Suppressor macrophage treated with lipopolysaccharide for 4 hours (primary cell): ENCODE data around the gene CTIF.

Experiments used
- DNase-seq: peaks from one replicate; pipeline ENCODE4 v3.0.0-alpha.2; 2020

CTIF gene

GRCh38 chr18:48669991-48670750 is 131.3 kb downstream of the CTIF start:
- no peak for DNase-seq

GRCh38 chr18:48670751-48671560 is 132.1 kb downstream of the CTIF start:
- no peak for DNase-seq

- no peak for DNase-seq
These were observed 132.7 kb downstream of the CTIF start for GRCh38 chr18:48671561-48671945.

DNA sequence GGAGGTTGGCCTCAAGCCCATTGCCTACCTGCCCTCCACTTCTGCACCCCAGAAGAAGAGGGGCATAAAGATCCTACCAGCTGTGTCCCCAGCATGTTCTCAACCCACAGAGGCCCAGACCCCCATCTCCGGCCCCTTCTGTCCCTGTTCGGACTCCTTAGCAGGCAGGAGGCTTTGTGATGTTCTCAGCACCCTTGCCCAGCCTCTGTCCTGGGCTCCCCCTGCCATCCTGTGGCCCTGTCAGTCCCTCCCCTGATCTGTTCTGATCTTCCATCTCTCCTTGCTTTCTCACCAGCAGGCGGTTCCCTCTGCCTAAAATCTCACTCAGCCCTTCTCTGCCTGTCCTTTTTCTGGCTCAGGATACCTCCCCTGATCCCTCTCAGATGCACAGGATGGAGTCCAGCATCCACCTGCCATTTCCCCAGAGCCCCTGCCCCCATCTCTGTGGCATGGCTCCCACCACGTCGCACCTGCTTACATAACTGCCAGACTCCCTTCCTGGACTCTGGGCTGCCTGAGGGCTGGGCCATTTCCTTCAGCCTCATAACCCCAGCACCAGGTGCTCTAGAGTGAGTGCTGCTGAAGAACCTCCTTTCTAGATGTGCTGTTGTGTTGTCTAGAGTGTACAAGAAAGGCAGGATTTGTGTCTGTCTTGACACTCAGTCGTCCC is 134.0 kb downstream of the CTIF start:
- DNase-seq, result no peak

GRCh38 chr18:48673456-48673852 is 134.6 kb downstream of the CTIF start:
- DNase-seq, result no peak

DNA sequence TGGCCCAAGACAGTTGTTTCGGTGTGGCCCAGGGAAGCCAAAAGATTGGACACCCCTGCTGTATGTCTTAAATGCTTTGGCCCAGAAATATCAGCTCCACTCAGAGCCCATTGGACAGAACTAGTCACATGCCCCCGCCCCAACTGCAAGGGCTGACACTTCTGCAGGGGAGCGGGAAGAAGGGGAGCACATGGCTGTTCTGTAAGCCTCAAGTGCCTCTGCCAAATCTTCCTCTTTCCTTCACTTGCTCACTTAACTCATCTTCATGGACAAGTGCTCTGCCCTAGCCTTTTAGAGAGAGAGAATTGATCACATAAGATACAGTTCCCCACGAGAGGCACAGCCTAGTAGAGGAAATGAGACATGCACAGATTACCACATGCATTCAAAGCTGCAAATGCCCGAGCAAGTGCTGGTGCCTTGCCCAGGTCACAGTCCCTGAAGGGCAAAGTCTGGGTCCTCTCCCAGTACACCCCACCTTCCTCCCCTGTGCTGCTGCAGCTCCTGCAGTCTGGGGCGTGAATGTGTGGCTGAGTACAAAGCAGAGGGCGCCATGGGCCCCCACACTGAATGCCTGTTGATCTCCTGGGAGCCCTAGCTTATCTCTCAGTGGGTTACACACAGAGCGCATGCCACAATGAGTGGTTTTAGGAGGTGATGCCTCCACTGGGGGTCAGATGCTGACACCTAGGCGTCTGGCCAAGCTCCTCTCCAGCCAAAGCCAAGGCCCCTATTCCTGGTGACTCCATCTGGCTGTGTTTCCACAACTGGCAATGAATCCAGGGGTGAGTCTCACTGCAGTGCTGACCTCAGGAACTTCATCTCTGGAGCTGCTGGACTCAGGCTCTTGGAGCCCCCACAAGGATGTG is 135.3 kb downstream of the CTIF start:
- DNase-seq, result peak; percentile 51

- DNase-seq, result no peak
These were observed 136.0 kb downstream of the CTIF start for GRCh38 chr18:48674758-48675351.

- peak; percentile 94 for DNase-seq
These were observed 136.5 kb downstream of the CTIF start for GRCh38 chr18:48675352-48675761.

GRCh38 chr18:48675912-48676311 is 137.1 kb downstream of the CTIF start:
- no peak for DNase-seq

GRCh38 chr18:48676346-48676745 is 137.5 kb downstream of the CTIF start:
- DNase-seq, result peak; percentile 77

DNA sequence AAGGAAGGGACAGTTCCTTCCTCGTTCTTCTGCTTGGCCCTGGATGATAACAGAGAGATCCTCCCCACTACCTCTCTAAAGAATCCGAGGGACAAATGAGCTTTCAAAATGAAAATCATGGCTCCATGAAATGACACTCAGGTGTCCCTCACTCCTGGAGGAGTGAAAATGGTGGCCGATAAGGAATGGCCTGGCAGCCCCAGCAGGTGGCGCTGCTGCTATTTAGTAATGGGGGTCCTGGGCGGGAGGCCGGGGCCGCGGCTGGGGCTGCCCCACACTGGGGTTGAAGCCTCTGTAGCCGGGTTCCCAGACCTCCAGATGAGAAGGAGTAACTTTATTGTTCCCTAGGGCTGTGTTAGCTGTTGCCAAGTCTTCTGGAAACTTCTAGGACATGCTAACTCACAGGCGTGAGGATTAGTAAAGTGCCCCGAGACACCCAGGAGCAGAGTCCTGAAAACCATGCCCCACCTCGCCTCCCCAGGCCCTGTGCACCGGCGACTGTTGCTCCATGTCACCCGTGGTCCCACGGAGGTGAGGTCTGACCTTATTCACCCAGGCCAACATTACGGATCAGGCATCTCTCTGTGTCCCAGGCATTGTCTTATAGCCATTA is 138.0 kb downstream of the CTIF start:
- peak; percentile 76 for DNase-seq

- no peak for DNase-seq
These were observed 139.6 kb downstream of the CTIF start for GRCh38 chr18:48678237-48679115.

GRCh38 chr18:48679236-48679635 is 140.4 kb downstream of the CTIF start:
- DNase-seq, result no peak

GRCh38 chr18:48680339-48681250 is 141.8 kb downstream of the CTIF start:
- no peak for DNase-seq

DNA sequence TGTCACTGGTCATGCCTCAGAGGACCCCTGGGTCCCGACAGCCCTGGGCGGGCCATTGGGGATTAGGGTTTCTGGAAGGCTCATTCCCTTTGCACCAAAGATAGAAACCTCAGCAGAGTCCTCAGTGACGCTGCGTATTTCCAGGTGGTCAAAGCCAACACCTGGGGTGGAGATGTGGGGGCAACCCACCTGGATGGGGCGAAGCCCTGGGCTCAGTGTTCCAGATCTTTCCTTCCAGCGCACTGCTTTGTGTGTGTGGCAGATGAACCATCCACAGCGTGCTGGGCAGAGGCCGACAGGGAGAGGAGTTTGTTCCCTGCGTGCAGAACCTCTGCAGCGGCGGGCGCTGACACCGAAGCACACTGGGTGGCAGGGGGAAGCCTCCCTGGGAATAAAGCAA is 143.9 kb downstream of the CTIF start:
- no peak for DNase-seq

- DNase-seq, result no peak
These were observed 144.4 kb downstream of the CTIF start for GRCh38 chr18:48683197-48683596.

DNA sequence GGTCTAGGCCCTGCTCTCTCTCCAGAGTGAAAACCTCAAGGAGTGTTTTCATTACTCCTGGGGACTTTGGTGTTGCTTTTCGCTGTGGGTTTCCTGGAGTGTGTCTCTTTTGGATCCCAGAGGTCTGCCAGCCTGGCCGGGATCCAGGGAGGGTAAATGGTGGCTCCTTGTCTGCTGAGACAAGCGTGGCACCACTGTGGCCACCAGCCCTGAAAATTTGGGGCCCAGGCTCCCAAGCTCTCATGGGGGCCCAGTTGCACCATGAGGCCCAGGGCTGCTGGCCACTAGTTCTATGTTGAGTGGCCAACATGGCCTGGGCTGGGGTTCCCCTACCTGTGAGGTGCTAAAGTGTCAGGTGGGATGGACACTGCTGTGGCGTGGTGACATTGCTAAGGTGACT is 144.8 kb downstream of the CTIF start:
- no peak for DNase-seq

DNA sequence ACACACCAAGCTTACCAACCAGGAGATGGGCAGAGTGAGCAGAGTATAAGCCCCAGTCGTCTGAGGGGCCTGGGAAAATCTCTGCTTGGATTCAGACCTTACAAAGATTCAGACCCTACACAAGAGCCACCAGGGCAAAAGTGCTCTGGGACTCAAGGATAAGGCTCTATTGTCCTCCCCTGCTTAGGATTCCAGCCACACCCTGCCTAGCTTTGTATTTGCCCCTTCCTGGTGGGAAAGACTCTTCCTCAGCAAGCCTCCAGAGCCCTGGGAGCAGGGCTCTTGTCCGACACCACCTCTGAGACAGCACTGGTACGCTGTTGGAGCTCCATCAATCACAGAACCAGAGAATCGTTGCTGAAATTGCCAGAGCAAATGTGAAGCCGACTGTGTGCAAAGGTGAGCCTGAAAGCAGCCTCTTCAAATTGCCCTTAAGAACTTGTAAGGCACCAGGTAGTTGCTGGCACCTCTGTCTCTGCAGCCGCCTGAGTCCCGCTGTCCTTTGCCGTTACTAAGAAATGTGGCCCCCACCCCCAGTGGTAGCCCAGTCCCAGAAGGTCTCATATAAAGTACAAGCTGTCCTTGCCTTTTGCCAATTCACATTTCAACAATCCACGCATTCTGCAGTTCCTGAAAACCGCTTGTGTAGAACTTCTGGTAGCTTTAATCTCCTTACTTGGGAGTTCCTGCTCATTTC is 148.7 kb downstream of the CTIF start:
- no peak for DNase-seq

- DNase-seq, result no peak
These were observed 150.1 kb downstream of the CTIF start for GRCh38 chr18:48688961-48689360.
